HG03025 (cell line): ENCODE results near the gene VANGL2.

ENCODE experiments used
- ATAC-seq: cut with Tn5 transposase; IDR thresholded peaks from one replicate; pipeline ENCODE4 v1.9.1; 2021; ENCODE audit warnings: mild to moderate bottlenecking, moderate library complexity; ENCODE audit not compliant: unreplicated experiment, low FRiP score

The VANGL2 gene

DNA sequence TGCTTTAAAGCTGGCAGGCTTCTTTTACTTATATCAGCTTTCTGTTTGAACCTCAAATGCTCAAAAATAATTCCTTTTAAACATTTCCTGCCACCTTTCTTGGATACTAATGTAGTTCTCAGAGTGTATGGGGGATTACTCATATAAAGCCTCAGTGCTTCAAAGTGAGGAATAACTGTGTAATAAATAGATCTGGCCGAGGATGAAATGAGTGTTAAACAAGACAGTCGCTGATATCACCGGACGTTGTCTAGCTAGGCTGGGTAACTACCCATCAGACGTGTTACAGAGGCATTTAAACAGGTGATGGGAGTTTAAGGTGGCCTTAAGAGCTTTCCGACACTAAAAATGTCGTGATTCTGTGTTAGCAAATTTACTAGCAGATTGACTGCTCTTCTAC lies 53.1 kb downstream of the VANGL2 start:
- no peak for ATAC-seq

GRCh38 chr1:160454371-160455152 lies 54.2 kb downstream of the VANGL2 start:
- ATAC-seq = no peak

DNA sequence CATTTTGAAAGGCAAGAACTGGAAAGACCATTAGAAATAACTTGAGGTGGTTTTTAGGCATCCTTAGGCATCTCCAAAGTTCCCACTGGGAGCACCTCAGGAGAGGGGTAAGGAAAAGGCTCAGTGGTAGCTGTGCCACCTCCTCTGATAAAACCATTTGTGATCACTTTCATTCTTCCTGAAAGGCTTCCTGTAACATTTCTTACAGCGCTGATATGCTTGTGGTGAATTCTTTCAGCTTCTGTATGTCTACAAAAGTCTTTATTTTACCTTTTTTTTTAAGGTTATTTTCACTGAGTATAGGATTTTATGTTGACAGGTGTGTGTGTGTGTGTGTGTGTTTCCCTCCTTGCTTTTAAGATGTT lies 54.8 kb downstream of the VANGL2 start:
- no peak for ATAC-seq

- no peak for ATAC-seq
These were observed 58.7 kb downstream of the VANGL2 start for GRCh38 chr1:160459056-160459455.

DNA sequence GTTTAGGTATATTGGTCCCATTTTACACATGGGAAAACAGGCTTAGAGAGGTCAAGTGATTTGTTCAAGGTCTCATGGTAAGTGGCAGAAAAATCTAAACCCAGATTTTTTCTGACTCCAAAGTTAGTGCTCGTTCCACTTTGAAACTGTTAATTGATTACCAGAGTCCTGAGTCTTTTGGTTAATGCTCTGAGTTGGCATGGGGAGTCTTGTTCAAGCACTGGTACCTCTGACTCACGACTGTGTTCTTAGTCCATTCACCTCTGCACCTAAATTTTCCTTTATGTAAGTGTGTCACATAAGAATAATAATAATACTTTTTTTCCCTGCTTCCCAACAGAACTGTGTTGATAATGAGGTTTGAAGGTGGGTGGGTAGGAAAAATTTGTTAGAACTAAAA lies 59.3 kb downstream of the VANGL2 start:
- no peak for ATAC-seq

- ATAC-seq = no peak
These were observed 59.9 kb downstream of the VANGL2 start for GRCh38 chr1:160460214-160460642.

GRCh38 chr1:160460683-160461287 lies 60.4 kb downstream of the VANGL2 start:
- no peak for ATAC-seq

DNA sequence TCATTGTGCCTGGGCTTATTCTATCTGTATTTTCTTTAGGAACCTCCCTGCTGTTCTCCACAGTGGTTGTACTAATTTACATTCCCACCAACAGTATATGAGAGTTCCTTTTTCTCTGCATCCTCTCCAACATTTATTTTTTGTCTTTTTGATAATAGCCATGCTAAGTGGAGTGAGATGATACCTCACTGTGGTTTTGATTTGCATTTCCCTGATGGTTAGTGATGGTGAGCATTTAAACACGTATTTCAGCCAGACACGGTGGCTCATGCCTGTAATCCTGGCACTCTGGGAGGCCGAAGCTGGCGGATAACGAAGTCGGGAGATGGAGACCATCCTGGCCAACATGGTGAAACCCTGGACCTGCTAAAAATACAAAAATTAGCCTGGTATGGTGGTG lies 64.8 kb downstream of the VANGL2 start:
- no peak for ATAC-seq

- no peak for ATAC-seq
These were observed 66.6 kb downstream of the VANGL2 start for GRCh38 chr1:160466961-160467360.

DNA sequence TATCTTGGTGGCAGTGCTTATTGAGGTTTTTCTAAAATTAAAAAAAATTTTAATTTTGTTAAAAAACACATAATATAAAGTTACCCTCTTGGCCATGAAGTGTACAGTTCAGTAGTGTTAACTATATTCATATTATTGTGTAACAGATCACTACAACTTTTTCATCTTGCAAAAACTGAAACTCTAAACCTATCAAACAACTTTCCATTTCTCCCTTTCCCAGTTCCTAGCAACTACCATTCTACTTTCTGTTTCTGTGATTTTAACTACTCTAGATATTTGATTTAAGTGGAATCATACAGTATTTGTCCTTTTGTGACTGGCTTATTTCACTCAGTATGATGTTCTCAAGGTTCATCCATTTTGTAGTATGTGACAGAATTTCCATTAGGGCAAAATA lies 67.2 kb downstream of the VANGL2 start:
- no peak for ATAC-seq

DNA sequence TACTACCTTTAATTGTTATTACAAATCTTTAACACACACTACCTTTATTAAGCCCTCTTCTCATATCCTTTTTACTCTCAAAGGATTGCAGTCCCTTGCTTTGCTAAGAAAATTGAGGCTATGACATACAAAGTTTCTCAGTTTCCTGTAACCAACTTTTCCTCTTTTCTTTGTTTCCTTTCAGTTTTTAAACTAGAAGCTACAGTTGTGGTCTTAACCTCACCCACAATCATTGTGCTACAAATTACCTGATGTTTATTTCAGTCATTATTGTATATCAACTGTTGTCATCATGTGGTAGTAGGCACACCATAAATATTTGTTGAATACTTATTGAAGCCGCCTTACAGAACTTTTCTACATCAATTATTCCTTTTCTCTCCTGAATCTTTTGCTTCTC lies 70.9 kb downstream of the VANGL2 start:
- ATAC-seq = no peak

- no peak for ATAC-seq
These were observed 71.7 kb downstream of the VANGL2 start for GRCh38 chr1:160472112-160472511.

- ATAC-seq = no peak
These were observed 74.3 kb downstream of the VANGL2 start for GRCh38 chr1:160474392-160475242.
